HG02571 (cell line): Measurements from ENCODE around the gene GPNMB.
A peak's percentile ranks its signal among the peaks of the same experiment; 100 is the strongest.
"Not testable (repeated sequence)": the region's sequence is repeated elsewhere in the genome, so short reads cannot be mapped to it uniquely, and the experiment has no call there.

Source experiments
- ATAC-seq: cut with Tn5 transposase; IDR thresholded peaks from one replicate; pipeline ENCODE4 v1.9.1; 2021; ENCODE audit warnings: mild to moderate bottlenecking, moderate library complexity; ENCODE audit not compliant: unreplicated experiment

Gene GPNMB

GRCh38 chr7:23298141-23298881 lies 51.7 kb downstream of the GPNMB start:
- ATAC-seq: no peak

DNA sequence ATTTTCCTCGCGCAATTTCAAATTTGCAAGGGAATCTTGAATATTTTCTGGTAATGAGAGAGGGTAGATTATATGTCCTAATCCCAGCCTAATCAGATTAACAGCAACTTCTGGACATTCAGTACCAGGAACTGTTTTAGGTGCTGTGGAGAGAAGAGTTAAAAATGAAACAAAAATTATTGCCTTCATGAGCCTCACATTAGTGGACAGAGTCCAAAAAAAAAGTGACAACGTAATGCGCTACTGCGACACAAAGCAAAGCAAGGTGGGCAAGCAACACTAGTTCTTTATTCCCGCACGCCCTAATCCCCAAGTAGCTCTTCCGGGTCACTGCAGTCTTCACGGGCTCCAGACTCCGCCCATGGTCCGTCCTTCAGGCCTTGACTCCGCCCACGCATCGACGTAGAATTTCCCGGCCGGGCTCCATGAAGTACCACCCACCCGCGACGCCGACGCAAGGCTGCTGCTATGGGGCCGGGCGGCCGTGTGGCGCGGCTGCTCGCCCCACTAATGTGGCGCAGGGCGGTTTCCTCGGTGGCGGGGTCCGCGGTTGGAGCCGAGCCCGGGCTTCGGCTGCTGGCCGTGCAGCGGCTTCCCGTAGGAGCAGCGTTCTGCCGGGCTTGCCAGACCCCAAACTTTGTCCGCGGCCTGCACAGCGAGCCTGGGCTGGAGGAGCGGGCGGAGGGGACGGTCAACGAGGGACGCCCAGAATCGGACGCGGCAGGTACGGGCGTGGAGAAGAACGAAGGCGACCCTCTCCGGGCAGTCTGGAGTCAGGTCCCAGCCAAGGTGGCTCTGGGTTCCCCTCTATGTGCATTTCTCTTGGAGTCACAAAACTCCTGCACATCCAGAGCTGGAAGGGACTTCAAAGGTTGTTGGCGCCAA lies 52.6 kb downstream of the GPNMB start, which contains the start of gene MALSU1:
TSS of gene MALSU1 (plus strand) at position 455 of the 885 bp plus-strand sequence. CDS start at position 469, 14 bp downstream.
- ATAC-seq: peak; percentile 99

DNA sequence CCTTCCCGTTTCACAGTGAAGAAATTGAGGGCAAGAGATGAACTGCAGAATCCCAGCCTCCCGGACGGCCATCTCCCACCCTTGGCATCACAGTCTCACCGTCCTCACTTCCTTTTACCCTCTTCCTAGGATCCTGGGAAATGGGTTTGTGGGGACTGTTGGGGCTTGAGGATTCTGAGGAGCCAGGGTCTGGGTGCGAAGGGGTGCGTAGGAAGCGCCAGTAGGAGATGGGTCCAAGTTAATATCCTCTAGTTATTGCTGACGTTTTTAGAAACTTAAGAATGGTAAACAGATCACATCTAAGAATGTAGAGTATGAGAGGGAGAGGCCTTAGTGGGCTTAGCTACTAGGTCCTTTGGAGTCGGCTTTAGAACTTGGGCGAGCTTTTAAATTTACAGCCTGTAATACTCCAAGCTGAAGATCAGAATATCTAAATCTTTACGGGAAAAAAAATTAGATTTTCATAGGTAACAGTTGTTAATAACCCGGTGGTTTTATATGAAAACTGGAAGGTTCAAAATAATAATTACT lies 53.3 kb downstream of the GPNMB start:
- no peak for ATAC-seq

GRCh38 chr7:23306936-23307521 lies 60.5 kb downstream of the GPNMB start:
- no peak for ATAC-seq

DNA sequence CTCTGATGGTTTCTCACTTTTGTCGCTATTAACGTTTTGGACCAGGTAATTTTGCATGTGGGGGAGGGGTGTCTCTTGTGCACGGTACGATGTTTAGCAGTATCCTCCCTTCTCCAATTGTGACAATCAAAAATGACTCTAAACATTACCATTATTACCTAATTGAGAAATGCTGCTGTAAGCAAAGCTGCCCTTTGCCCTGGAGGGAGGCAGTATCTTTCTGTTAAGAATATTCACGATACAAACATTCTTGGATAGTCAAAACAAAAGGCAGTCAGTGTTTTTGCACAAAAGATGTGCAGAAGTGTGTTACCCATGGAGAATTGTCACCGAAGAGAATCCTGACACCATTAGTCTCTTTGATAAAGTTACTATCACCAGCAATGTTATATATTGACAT lies 62.2 kb downstream of the GPNMB start:
- ATAC-seq: no peak

DNA sequence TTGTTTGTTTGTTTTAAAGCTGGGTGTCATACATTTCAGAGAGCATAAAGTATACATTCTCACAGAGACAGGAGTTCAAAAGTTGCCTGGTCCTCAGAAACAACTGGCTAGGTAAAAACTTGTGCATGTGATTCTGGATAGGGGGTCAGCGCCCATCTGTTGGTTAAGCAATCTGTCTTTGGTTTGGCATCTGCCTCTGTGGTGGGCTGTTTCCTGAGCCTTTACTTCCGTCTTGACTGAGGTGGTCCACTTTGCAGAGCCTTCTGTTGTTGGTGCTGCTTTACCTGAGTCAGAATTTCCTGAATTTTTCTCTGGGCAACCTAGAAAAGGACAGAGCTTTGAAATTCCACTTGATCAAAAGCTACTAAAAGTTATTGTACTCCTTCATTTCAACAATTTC lies 65.6 kb downstream of the GPNMB start:
- not testable (repeated sequence) for ATAC-seq

DNA sequence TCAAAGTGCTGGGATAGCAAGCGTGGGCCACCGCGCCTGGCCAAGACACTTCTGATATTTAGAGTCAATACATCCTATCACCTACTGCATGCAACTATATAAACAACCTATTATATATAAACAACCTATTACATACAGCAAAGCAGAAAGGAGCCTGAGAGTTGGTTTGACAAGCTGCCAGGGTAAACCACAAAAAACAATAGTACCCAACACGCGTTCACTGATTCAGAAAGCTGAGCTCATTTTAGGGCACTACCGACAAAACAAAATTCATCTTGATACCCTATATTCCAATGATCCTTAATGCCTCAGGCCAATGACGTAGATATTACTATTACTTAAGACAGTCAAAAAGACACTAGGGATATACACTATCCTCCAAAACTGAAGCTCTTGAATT lies 68.8 kb downstream of the GPNMB start:
- no peak for ATAC-seq
